ENCODE measurements around the gene EEIG1. TPM values are rescaled to one million over a fixed set of nuclear protein-coding genes. Genes with fewer than 3 reads are reported as not detected.
A peak's percentile ranks its signal among the peaks of the same experiment; 100 is the strongest.

The EEIG1 gene
- total and polyA plus RNA-seq, 9 of the 15 experiments (the other 6 are each of a cell fraction or from before 2014, with no cell fraction given) = 0.17 to 16.7 (median 3.6) TPM

GRCh38 chr9:127931092-127931881 lies 49.5 kb downstream of the EEIG1 start (continued):
- TF ChIP-seq ZBTB11 (CRISPR knock-in tag; IDR thresholded peaks at IDR 0.05) (no peak), POU5F1 (IDR thresholded peaks at IDR 0.05; ENCODE audit: borderline replicate concordance, low read depth, low read length, partially characterized antibody) (no peak), MLX (CRISPR knock-in tag; conservative IDR thresholded peaks at IDR 0.05) (no peak), ZBTB33 (CRISPR knock-in tag; IDR thresholded peaks at IDR 0.05) (peak; percentile 5; the same call in 1 of the 2 replicates), MED1 (CRISPR knock-in tag; IDR thresholded peaks at IDR 0.05; ENCODE audit: borderline replicate concordance) (0 out of 2 replicates have a peak, but pooled peaks have one; percentile 76), NFIC (IDR thresholded peaks at IDR 0.05) (peak; percentile 41), TAF9B (IDR thresholded peaks at IDR 0.05; ENCODE audit: partially characterized antibody) (no peak), ESRRA (IDR thresholded peaks at IDR 0.05; ENCODE audit: borderline replicate concordance, low read depth) (peak; percentile 24; the same call in 1 of the 2 replicates), NFRKB (IDR thresholded peaks at IDR 0.05; ENCODE audit: low read depth) (peak; percentile 73; the same call in 1 of the 2 replicates), THRB (CRISPR knock-in tag; conservative IDR thresholded peaks at IDR 0.05) (no peak), SIN3A (IDR thresholded peaks at IDR 0.05; ENCODE audit: borderline replicate concordance in 2 of 2, control insufficient read depth in 1 of 2, low read depth in 2 of 2, low read length in 2 of 2) (no peak), ZNF778 (CRISPR knock-in tag; IDR thresholded peaks at IDR 0.05) (no peak), RFX1 (IDR thresholded peaks at IDR 0.05) (no peak), ZNF124 (CRISPR knock-in tag; IDR thresholded peaks at IDR 0.05) (no peak), NBN (IDR thresholded peaks at IDR 0.05; ENCODE audit: low read depth) (peak; percentile 65; the same call in 1 of the 2 replicates), CC2D1A (IDR thresholded peaks at IDR 0.05) (0 out of 2 replicates have a peak, but pooled peaks have one; percentile 25), SMARCA5 (IDR thresholded peaks at IDR 0.05) (peak; percentile 48; the same call in 1 of the 2 replicates), CEBPG (CRISPR knock-in tag; IDR thresholded peaks at IDR 0.05) (peak; percentile 52), CEBPG (tag; conservative IDR thresholded peaks at IDR 0.05 in 1 of 2, IDR thresholded peaks at IDR 0.05 in 1 of 2) (no peak; a peak in 1 of 4 replicates)

Data from K562 (cell line).